Kidney (tissue), 14 donors: ENCODE measurements around the gene AK2. TPM values are rescaled to one million over a fixed set of nuclear protein-coding genes. Genes with fewer than 3 reads are reported as not detected.

Source experiments
- DNase-seq, 5 donors: peaks; one replicate each; pipeline ENCODE4 v3.0.0-alpha.2; 2013 to 2020
- FAIRE-seq: peaks from 2 replicates; lab custom pipeline; 2012; peaks lifted over from hg19 to GRCh38; lab: Jason Lieb, UNC
- H3K27ac ChIP-seq, 2 donors: one replicate each; pipeline ENCODE4 v1.7.0; 2013; ENCODE audit warnings: low read depth in 2 of 2, low read length in 2 of 2, inconsistent platforms in 1 of 2
- H3K27me3 ChIP-seq: one replicate; pipeline ENCODE4 v1.7.1; 2013; ENCODE audit warnings: low read length, inconsistent platforms; ENCODE audit not compliant: control insufficient read depth, insufficient read depth
- H3K36me3 ChIP-seq, 3 donors: one replicate each; pipeline versions ENCODE4 v1.7.0 to v1.7.1; 2013; ENCODE audit warnings: low read length in 3 of 3, control low read depth in 1 of 3, inconsistent platforms in 1 of 3; ENCODE audit not compliant: insufficient read depth in 3 of 3, control insufficient read depth in 2 of 3
- H3K4me1 ChIP-seq, 3 donors: one replicate each; pipeline versions ENCODE4 v1.7.0 to v1.7.1; 2013; ENCODE audit warnings: low read length in 3 of 3, inconsistent platforms in 1 of 3, low read depth in 1 of 3; ENCODE audit not compliant: control insufficient read depth in 2 of 3, insufficient read depth in 2 of 3
- H3K4me3 ChIP-seq, 3 donors: one replicate each; pipeline versions ENCODE4 v1.7.0 to v1.8.1; 2013; ENCODE audit warnings: low read length in 3 of 3, control low read depth in 1 of 3, inconsistent platforms in 1 of 3
- H3K9ac ChIP-seq, 3 donors: one replicate each; pipeline versions ENCODE4 v1.7.0 to v1.7.1; 2013; ENCODE audit warnings: low read length in 3 of 3, control low read depth in 1 of 3, inconsistent platforms in 1 of 3
- H3K9me3 ChIP-seq, 3 donors: one replicate each; pipeline versions ENCODE4 v1.7.0 to v1.7.1; 2013; ENCODE audit warnings: low read length in 3 of 3, control low read depth in 1 of 3, inconsistent platforms in 1 of 3; ENCODE audit not compliant: control insufficient read depth in 2 of 3, insufficient read depth in 1 of 3
- CTCF ChIP-seq: IDR thresholded peaks from 3 replicates; pipeline ENCODE4 v1.5.1; 2012; ENCODE audit warnings: mild to moderate bottlenecking, moderate library complexity, borderline replicate concordance; ENCODE audit not compliant: insufficient read depth; ENCODE audit errors: extremely low read depth
- intact Hi-C: fragments of 100-400 bp; cut with DNase I; formaldehyde crosslinking; loops from one replicate; pipeline ENCODE4 v1.11.1; 2022
- polyA plus RNA-seq: library from polyadenylated mRNA; stranded (reverse); fragments of 350-450 nt; fragmentation: Illumina TruSeq; extraction: RNeasy Lipid Tissue Mini Kit (QIAGEN cat#74804); gene quantifications from one replicate; pipeline ENCODE4 v1.2.3, GENCODE V29; 2014; ENCODE audit warnings: low read depth, low replicate concordance; ENCODE audit not compliant: insufficient read depth
- total RNA-seq: library from RNA; stranded (reverse); fragmentation: NEBNext Ultra II Directional; extraction: Animal tissue kit (Norgen Biotek cat#: 25700); gene quantifications from one replicate; pipeline ENCODE4 v1.2.1, GENCODE V29; 2021
- donor health status: control.
- donor health status: control.
- donor health status: control.
- donor health status: control.
- donor health status: control.
- donor health status: DM: yes; HTN: yes; CAD: no.
- donor health status: Normal renal cell carcinoma (clear cell type).

The AK2 gene
- total and polyA plus RNA-seq, 2 donors from 2014 or later: 172 to 334 TPM

GRCh38 chr1:33057095-33057494 lies 20.4 kb upstream of the AK2 start:
- intact Hi-C loops: no loop called here
- no peak overlapping the region for H3K4me3 ChIP-seq
- FAIRE-seq (no peak), DNase-seq (no peak)
- H3K36me3 ChIP-seq: no peaks in the 10 kb centered on the region
- H3K27ac ChIP-seq: no peak overlapping the region
- no peak overlapping the region for H3K9ac ChIP-seq
- H3K4me1 ChIP-seq: peaks cover 0 to 6% (median 4%) of the 10 kb centered on the region in 3 donors
- H3K27me3 ChIP-seq: no peaks in the 10 kb centered on the region
- H3K9me3 ChIP-seq: no peaks in the 10 kb centered on the region
- no peak for TF ChIP-seq CTCF

DNA sequence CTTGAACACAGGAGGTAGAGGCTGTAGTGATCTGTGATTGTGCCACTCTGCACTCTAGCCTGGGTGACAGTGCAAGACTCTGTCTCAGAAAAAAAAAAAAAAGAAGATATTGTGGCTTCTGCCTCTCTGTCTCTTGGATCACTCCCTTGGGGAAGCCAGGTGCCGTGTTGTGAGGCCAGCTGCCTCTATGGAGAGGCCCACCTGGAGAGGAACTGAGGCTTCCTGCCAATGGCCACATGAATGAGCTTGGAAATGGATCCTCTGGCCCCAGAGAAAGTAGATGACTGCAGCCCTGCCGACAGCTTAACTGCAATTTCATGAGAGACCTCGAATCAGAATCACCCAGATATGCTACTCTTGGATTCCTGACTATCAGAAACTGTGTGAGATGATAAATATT lies 19.7 kb upstream of the AK2 start:
- Histone ChIP-seq H3K9me3 (no peaks in the 10 kb centered on the region), H3K27me3 (no peaks in the 10 kb centered on the region), H3K27ac (no peak overlapping the region), H3K4me3 (no peak overlapping the region), H3K36me3 (no peaks in the 10 kb centered on the region), H3K4me1 (peaks cover 0 to 6% (median 4%) of the 10 kb centered on the region in 3 donors), H3K9ac (no peak overlapping the region)
- DNase-seq (no peak), FAIRE-seq (no peak)
- intact Hi-C loops: no loop called here
- no peak for TF ChIP-seq CTCF

DNA sequence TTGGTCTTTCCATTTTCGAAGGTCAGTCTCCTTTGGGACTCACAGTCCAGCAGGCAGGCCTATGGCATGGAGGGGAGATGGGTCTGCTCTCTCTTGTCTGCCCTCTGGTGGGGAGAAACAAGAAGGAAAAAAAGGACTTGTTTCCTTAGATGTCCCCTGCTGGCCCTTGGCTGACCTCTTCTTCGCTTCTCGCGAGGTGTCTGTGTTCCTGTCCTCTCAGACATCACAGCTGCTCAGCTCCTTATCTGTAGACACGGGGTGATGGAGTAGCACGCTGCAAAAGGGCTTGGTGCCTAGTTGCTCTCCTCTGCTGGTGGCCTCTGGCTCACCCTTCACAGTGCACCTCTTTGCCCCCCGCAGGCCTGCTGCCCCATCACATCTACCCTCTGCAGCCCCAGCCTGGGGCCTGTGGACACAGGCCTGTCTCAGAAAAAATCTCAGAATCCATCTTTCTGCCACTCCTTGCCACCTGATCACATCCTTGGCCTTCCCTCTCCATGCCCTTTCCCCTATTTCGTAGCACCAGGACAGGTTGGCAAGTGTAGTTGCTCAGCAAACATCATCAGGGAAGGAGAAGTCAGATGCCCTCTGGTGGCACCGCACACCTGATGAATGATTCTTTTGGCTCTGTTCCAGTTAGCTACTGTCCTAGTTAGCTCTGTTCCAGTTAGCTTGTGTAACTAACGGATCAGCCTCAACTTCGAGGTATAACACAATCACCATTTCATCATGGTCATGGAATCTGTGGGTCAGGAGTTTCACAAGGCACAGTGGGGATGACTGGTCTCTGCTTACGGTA lies 18.7 kb upstream of the AK2 start:
- no peaks in the 10 kb centered on the region for H3K9me3 ChIP-seq
- H3K4me3 ChIP-seq: no peak overlapping the region
- TF ChIP-seq CTCF: peak; percentile 82
- DNase-seq (peak; percentile 71 to 92 (median 82)), FAIRE-seq (peak; percentile 46)
- H3K27ac ChIP-seq: no peak overlapping the region
- H3K36me3 ChIP-seq: no peaks in the 10 kb centered on the region
- intact Hi-C loops: no loop called here
- H3K4me1 ChIP-seq: peaks cover 0 to 6% (median 4%) of the 10 kb centered on the region in 3 donors
- H3K27me3 ChIP-seq: no peaks in the 10 kb centered on the region
- no peak overlapping the region for H3K9ac ChIP-seq
